ENCODE data around the gene MAML3.

Gene MAML3

GRCh38 chr4:139756391-139757180, 397.4 kb downstream of the MAML3 start:
- Histone ChIP-seq H3K4me1 (no peaks in the 10 kb centered on the region), H3K27me3 (ENCODE audit: low read depth) (no peaks in the 10 kb centered on the region), H3K36me3 (replicated peaks) (no peaks in the 10 kb centered on the region), H3K4me3 (no peak overlapping the region), H3K9me3 (no peaks in the 10 kb centered on the region)
- in situ Hi-C loops (cut with MboI; ENCODE audit: low sequenced_read_pairs) = no loop called here
- DNase-seq (ENCODE audit: low spot score in 2 of 2) = no peak

- no peak overlapping the region for H3K4me3 ChIP-seq
- H3K4me1 ChIP-seq = no peaks in the 10 kb centered on the region
- no peak for DNase-seq (ENCODE audit: low spot score in 2 of 2)
- H3K27me3 ChIP-seq (ENCODE audit: low read depth) = no peaks in the 10 kb centered on the region
- in situ Hi-C loops (cut with MboI; ENCODE audit: low sequenced_read_pairs) = no loop called here
- H3K9me3 ChIP-seq = no peaks in the 10 kb centered on the region
- H3K36me3 ChIP-seq (replicated peaks) = no peaks in the 10 kb centered on the region
Observed at GRCh38 chr4:139754938-139755337, 399.0 kb downstream of the MAML3 start.

GRCh38 chr4:139753686-139754085, 400.3 kb downstream of the MAML3 start:
- Histone ChIP-seq H3K4me3 (no peak overlapping the region), H3K27me3 (ENCODE audit: low read depth) (no peaks in the 10 kb centered on the region), H3K4me1 (no peaks in the 10 kb centered on the region), H3K9me3 (no peaks in the 10 kb centered on the region), H3K36me3 (replicated peaks) (no peaks in the 10 kb centered on the region)
- in situ Hi-C loops (cut with MboI; ENCODE audit: low sequenced_read_pairs) = no loop called here
- DNase-seq (ENCODE audit: low spot score in 2 of 2) = no peak

GRCh38 chr4:139749835-139750498, 404.0 kb downstream of the MAML3 start:
- Histone ChIP-seq H3K9me3 (no peaks in the 10 kb centered on the region), H3K36me3 (replicated peaks) (no peaks in the 10 kb centered on the region), H3K4me3 (no peak overlapping the region), H3K27me3 (ENCODE audit: low read depth) (no peaks in the 10 kb centered on the region), H3K4me1 (no peaks in the 10 kb centered on the region)
- in situ Hi-C loops (cut with MboI; ENCODE audit: low sequenced_read_pairs) = no loop called here
- no peak for DNase-seq (ENCODE audit: low spot score in 2 of 2)

- in situ Hi-C loops (cut with MboI; ENCODE audit: low sequenced_read_pairs) = no loop called here
- H3K36me3 ChIP-seq (replicated peaks) = no peaks in the 10 kb centered on the region
- no peaks in the 10 kb centered on the region for H3K27me3 ChIP-seq (ENCODE audit: low read depth)
- no peaks in the 10 kb centered on the region for H3K9me3 ChIP-seq
- no peaks in the 10 kb centered on the region for H3K4me1 ChIP-seq
- no peak for DNase-seq (ENCODE audit: low spot score in 2 of 2)
- no peak overlapping the region for H3K4me3 ChIP-seq
Observed at GRCh38 chr4:139749338-139749737, 404.6 kb downstream of the MAML3 start.

- Histone ChIP-seq H3K36me3 (replicated peaks) (no peaks in the 10 kb centered on the region), H3K27me3 (ENCODE audit: low read depth) (no peaks in the 10 kb centered on the region), H3K4me3 (no peak overlapping the region), H3K4me1 (no peaks in the 10 kb centered on the region), H3K9me3 (no peaks in the 10 kb centered on the region)
- in situ Hi-C loops (cut with MboI; ENCODE audit: low sequenced_read_pairs) = no loop called here
- no peak for DNase-seq (ENCODE audit: low spot score in 2 of 2)
Observed at GRCh38 chr4:139746431-139747171, 407.4 kb downstream of the MAML3 start.

GRCh38 chr4:139745111-139745639, 408.8 kb downstream of the MAML3 start:
- Histone ChIP-seq H3K27me3 (ENCODE audit: low read depth) (no peaks in the 10 kb centered on the region), H3K4me1 (no peaks in the 10 kb centered on the region), H3K9me3 (no peaks in the 10 kb centered on the region), H3K36me3 (replicated peaks) (no peaks in the 10 kb centered on the region), H3K4me3 (no peak overlapping the region)
- DNase-seq (ENCODE audit: low spot score in 2 of 2) = no peak
- in situ Hi-C loops (cut with MboI; ENCODE audit: low sequenced_read_pairs) = no loop called here

- Histone ChIP-seq H3K36me3 (replicated peaks) (no peaks in the 10 kb centered on the region), H3K27me3 (ENCODE audit: low read depth) (no peaks in the 10 kb centered on the region), H3K4me1 (no peaks in the 10 kb centered on the region), H3K4me3 (no peak overlapping the region), H3K9me3 (no peaks in the 10 kb centered on the region)
- in situ Hi-C loops (cut with MboI; ENCODE audit: low sequenced_read_pairs) = no loop called here
- DNase-seq (ENCODE audit: low spot score in 2 of 2) = no peak
Observed at GRCh38 chr4:139744232-139744631, 409.8 kb downstream of the MAML3 start.

- no peak for DNase-seq (ENCODE audit: low spot score in 2 of 2)
- no peaks in the 10 kb centered on the region for H3K27me3 ChIP-seq (ENCODE audit: low read depth)
- no peaks in the 10 kb centered on the region for H3K36me3 ChIP-seq (replicated peaks)
- no peaks in the 10 kb centered on the region for H3K4me1 ChIP-seq
- no peaks in the 10 kb centered on the region for H3K9me3 ChIP-seq
- H3K4me3 ChIP-seq = no peak overlapping the region
- in situ Hi-C loops (cut with MboI; ENCODE audit: low sequenced_read_pairs) = no loop called here
Observed at GRCh38 chr4:139743027-139743426, 411.0 kb downstream of the MAML3 start.

GRCh38 chr4:139740531-139741041, 413.4 kb downstream of the MAML3 start:
- in situ Hi-C loops (cut with MboI; ENCODE audit: low sequenced_read_pairs) = no loop called here
- DNase-seq (ENCODE audit: low spot score in 2 of 2) = no peak
- no peaks in the 10 kb centered on the region for H3K36me3 ChIP-seq (replicated peaks)
- no peaks in the 10 kb centered on the region for H3K9me3 ChIP-seq
- H3K27me3 ChIP-seq (ENCODE audit: low read depth) = no peaks in the 10 kb centered on the region
- no peaks in the 10 kb centered on the region for H3K4me1 ChIP-seq
- no peak overlapping the region for H3K4me3 ChIP-seq

GRCh38 chr4:139740121-139740520, 413.9 kb downstream of the MAML3 start:
- no peaks in the 10 kb centered on the region for H3K9me3 ChIP-seq

GRCh38 chr4:139738846-139739613, 415.0 kb downstream of the MAML3 start:
- no peaks in the 10 kb centered on the region for H3K36me3 ChIP-seq (replicated peaks)
- in situ Hi-C loops (cut with MboI; ENCODE audit: low sequenced_read_pairs) = no loop called here
- no peak for DNase-seq (ENCODE audit: low spot score in 2 of 2)
- no peaks in the 10 kb centered on the region for H3K9me3 ChIP-seq
- H3K27me3 ChIP-seq (ENCODE audit: low read depth) = no peaks in the 10 kb centered on the region
- H3K4me1 ChIP-seq = no peaks in the 10 kb centered on the region
- H3K4me3 ChIP-seq = no peak overlapping the region

More at GRCh38 chr4:139740121-139740520, 413.9 kb downstream of the MAML3 start:
- no peaks in the 10 kb centered on the region for H3K27me3 ChIP-seq (ENCODE audit: low read depth)
- DNase-seq (ENCODE audit: low spot score in 2 of 2) = no peak
- H3K36me3 ChIP-seq (replicated peaks) = no peaks in the 10 kb centered on the region
- no peaks in the 10 kb centered on the region for H3K4me1 ChIP-seq
- in situ Hi-C loops (cut with MboI; ENCODE audit: low sequenced_read_pairs) = no loop called here
- no peak overlapping the region for H3K4me3 ChIP-seq

- Histone ChIP-seq H3K4me1 (no peaks in the 10 kb centered on the region), H3K36me3 (replicated peaks) (no peaks in the 10 kb centered on the region), H3K4me3 (no peak overlapping the region), H3K9me3 (no peaks in the 10 kb centered on the region), H3K27me3 (ENCODE audit: low read depth) (no peaks in the 10 kb centered on the region)
- DNase-seq (ENCODE audit: low spot score in 2 of 2) = no peak
- in situ Hi-C loops (cut with MboI; ENCODE audit: low sequenced_read_pairs) = no loop called here
Observed at GRCh38 chr4:139736661-139737060, 417.3 kb downstream of the MAML3 start.
